HG02840 (cell line): ENCODE measurements around the gene ZACN.
"Not testable (repeated sequence)": the region's sequence is repeated elsewhere in the genome, so short reads cannot be mapped to it uniquely, and the experiment has no call there.

Experiments
- ATAC-seq: cut with Tn5 transposase; IDR thresholded peaks from one replicate; pipeline ENCODE4 v1.9.1; 2021; ENCODE audit warnings: mild to moderate bottlenecking, moderate library complexity, moderate number of reproducible peaks; ENCODE audit not compliant: unreplicated experiment, low FRiP score

The ZACN gene

DNA sequence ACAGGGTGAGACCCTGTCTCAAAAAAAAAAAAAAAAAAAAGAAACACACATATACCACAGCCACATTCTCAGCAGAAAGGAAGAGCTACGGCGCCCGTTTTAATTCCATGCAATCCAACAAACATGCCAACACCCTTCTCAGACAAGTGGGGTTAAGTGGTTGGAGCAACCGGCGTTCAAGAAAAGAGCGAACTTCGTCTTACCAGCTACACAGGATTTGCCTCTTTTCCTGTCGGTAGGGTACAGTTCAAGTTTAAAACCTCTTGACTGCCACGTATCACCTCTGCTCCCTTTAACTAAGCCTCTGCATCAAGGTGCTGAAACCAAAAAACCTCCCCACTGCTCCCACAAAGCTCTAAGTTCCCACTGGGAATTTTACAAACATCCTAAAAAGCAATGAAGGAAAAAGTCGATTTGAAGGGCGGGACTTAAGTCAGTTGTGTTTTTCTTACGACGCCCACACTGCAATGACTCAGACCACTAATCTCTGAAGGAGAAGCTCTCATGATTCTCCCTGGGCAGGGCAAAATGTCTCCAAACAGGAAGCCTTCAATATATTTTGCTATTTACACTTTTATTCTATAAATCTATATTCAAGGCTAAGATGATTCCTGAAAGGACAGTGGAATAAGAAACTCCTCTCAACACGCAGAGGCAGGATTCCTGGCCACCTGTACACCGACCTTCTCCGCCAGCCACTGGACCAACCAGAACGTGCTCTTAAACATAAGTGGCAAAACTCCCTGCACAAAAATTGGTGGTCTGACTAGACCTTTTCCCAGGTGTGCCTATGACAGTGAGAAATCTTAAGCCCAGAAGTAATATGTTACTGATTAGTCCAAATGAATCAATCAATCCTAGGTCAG, 25.5 kb upstream of the ZACN start:
- ATAC-seq: no peak

DNA sequence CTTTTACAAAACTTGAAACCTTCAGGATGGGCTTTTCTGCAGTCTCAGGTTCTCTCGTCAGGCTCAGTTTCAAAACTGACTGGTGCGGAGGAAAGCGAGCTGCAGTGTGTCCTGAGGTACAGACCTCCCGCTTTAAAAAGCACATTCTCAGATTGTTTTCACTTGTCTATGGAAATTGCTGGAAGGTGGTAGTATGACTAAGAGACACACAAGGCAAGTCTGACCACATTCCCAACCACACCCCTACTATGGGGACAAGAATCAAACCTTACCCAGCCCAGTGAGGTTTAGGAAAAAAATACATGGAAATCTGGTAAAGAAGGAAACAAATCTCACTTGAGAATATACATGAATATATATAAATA, 24.9 kb upstream of the ZACN start:
- ATAC-seq: no peak

DNA sequence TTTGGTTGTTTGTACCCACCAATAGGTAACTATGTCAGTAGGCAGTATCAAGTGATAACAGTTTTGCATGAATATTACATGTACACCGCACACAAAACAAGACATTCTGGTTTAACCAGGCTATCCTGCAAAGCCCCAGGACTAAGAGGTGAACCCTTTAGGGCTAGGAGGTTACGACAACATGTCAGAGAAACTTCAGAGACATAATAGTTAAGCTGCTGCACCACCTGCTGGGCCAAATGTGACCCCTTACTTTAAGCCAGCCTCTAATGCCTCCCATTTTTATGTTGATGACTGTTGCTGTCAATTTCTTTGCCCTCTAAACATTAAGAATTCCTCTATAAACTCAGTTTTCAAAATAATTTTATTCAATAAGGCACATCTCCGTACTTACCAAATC, 22.1 kb upstream of the ZACN start:
- ATAC-seq: no peak

DNA sequence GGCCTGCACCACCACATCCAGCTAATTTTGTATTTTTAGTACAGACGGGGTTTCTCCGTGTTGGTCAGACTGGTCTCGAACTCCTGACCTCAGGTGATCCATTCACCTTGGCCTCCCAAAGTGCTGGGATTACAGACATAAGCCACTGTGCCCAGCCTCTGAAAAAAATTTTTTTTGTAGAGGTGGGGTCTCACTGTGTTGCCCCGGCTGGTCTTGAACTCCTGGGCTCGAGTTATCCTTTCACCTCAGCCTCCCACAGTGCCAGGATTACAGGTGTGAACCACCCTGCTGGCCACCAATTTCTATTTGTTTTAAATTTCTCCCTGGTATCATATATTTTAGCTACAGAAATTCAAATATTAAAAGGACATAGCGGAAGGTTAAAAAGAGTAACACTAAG, 20.7 kb upstream of the ZACN start:
- ATAC-seq: not testable (repeated sequence)

DNA sequence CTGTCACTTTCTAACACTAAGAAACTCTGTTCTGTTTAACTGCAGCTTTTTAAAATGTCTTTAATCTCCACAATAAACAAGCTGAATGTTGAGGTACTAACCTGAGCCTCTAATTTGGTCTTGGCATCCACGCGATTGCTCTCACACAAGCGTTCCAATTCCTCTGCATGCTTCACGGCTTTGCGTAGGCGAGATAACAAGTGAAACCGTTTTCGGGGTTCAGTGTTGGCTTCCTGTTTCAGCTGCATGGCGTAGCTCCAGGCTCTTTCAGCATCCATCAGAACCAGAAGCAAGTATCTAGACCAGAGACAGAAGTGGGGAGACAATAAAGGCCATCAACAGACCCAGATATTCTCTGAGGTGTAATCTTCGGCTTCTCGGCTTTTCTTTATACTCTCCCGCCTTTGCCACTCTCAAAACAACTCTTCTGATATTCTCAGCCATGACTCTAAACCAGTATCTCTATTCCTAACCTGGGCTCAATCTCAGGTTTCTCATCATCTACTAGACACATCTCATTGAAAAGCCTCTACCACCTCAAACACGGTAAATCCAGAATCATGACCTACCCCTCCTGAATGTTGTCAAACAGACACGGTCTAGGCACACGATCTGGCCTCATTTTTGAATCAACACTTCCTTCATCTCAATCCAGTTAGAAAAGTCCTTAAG, 15.0 kb upstream of the ZACN start:
- no peak for ATAC-seq

DNA sequence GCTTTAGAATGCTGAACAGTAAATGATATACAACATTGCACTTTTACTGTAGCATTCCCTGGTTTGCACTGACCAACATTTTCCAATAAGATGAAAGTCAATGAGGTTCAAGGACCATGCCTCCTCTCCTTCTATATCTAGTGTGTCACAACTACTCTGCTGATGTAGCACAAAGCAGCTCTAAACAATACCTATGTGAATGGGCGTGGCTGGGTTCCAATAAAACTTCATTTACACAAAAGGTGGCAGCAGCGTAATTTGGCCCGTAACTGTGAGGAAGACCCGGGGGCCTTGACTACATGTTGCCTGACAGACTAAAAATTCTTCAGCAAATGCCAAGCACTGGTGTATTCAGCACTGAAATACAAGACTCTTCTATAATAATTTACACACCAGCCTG, 13.2 kb upstream of the ZACN start:
- ATAC-seq: no peak

DNA sequence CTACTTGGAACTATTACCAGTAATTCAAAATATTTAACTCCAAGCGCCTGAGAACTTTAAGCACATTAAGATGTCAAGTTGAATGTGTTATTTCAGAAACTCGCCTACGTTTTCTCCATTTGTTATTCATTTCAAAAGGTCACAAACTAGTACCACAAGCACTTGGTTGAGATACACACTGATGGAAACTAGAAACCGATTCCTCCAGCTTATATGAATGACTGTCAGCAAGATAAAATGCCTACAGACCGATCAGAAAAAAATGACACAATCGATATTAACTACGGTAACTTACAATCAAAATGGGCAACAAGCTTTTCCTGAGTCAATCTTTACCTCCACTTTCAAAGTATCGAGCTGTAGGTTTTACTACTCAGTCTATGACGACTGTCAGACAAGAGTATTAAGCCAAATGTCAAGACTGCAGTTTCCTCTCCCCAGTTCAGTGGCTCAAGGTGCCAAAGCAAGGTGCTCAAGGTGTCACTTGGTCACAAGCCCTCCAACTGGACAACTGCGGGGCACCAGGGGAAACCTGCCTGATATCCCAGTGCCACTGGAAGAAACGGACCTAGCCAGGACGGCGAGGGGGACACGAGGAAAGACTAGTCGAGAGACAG, 7.3 kb upstream of the ZACN start:
- no peak for ATAC-seq

DNA sequence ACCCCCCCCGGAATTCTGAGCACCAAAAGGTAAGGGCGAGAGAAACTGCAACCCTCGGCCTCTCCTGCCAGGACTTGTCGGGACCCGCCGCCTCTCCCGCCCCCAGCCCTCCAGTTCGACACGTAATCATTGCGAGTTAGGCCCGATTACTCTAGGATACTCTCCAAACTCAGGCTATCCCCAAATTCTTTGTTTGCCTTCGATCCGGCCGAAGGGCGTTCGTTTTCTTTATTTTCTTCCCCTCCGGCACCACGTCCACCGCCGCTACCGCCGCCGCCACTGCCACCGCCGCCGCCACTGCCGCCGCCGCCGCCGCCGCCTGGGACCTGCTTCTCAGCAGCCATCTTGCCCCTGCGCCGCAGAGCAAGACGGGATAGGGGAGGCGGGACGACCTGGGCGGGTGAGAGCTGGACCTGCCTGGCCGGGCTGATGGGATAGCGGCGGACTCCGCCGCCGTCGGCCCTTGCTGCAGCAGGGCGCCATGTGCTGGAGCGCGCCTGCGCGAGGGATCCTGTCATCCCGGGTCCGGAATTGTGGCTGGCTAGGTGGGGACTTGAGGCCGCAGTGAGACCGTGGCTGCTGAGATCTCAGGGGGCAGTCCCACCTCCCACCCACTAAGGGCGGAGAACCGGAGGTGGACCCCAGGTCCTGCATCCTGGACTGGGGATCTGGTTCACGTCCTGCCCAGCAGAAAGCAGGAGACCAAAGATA, 6.7 kb upstream of the ZACN start, which contains the start of gene SRP68:
Gene SRP68 (minus strand): TSS at position 370 of the 711 bp plus-strand sequence. CDS start 26 bp downstream, at position 344.
- peak; percentile 86 for ATAC-seq

DNA sequence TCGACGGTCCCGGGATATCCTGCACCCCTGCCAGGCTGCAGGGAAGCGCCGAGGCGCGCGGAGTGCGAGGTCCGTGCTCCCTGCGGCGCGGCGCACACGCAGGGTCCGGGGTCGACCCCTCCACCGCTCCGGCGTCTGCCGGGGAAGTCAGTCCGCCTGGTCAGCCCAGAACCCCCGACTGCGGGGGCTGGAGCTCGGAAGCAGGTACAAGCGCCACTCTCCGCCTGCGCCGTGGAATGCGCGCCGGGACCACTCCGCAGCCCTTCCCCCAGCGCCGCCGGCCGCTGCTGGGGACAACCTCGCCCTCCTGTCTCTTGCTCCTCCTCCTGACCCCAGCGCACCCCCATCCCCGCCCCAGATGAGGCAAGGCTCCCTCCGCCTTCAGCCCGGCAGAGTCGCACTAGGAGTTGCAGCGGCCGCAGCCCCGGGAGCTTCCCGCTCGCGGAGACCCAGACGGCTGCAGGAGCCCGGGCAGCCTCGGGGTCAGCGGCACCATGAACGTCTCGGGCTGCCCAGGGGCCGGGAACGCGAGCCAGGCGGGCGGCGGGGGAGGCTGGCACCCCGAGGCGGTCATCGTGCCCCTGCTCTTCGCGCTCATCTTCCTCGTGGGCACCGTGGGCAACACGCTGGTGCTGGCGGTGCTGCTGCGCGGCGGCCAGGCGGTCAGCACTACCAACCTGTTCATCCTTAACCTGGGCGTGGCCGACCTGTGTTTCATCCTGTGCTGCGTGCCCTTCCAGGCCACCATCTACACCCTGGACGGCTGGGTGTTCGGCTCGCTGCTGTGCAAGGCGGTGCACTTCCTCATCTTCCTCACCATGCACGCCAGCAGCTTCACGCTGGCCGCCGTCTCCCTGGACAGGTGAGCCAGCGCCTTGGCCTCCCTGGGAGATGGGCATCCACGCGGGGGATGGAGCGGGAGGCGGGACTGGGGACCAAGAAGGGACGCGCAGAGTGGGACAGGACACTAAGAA, 4.3 kb upstream of the ZACN start, which contains the start of gene GALR2:
Gene GALR2 (plus strand): TSS at position 392 of the 974 bp plus-strand sequence. CDS start 103 bp downstream, at position 495.
- ATAC-seq: no peak

DNA sequence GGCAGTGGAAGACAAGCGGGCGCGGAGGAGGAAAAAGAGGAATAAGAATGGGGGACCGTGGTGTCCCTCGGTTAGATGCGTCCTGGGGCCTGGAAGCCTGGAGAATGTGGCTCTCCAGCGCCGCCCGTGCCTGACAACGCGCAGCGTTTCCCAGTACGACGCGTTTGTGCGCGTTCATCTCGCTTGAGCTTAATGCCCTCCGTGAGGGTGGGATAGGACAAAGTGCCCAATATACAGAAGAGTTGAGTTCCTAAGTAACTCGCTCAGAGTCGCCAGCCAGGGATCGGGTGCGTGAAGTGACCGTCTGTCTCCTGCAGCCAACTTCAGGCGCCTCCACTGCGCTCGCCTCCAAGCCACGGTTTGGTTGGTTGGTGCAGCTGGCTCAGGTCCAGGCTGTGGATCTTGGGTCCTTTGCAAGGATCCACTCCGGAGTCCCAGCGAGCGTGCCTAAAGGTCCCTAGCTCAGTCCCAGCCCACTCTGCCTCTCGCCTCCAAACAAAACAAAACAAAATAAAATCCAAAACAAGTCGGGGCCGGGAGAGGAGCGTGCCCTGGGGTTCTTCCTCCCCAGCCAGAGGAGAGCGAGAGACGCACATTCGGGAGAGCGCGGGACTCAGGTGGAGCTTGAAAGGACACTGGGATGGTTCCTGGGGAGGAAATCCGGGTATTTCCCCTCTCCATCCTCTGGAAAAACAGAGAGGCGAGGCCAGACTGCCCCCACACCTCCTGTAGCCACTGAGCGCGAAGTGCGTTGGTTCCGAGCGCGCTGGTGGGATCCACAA, 3.4 kb upstream of the ZACN start:
- no peak for ATAC-seq

DNA sequence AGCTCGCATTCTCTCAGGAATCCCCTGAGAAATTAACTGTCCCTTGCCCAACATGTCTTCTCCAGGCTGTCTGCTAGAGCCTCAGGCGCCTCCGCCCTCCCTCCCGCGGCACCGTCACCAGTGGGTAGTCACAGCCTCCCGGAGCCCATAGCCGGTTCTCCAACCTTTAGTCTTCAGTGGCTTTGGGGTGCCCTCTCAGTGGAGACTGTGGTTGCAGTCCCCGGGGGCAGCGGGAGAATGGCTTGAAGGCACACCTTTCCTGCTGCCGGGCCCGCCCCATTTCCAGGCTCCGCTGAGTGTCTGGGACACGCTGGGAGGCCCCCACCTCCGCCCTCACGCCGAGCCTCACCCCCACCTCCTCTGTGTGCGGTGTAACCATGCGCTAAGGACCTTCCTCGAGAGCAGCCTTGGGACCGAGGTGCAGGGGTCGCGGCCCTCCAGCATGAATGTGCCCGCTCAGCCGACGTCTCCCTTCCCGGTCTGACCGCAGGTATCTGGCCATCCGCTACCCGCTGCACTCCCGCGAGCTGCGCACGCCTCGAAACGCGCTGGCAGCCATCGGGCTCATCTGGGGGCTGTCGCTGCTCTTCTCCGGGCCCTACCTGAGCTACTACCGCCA, 2.7 kb upstream of the ZACN start:
- ATAC-seq: no peak

DNA sequence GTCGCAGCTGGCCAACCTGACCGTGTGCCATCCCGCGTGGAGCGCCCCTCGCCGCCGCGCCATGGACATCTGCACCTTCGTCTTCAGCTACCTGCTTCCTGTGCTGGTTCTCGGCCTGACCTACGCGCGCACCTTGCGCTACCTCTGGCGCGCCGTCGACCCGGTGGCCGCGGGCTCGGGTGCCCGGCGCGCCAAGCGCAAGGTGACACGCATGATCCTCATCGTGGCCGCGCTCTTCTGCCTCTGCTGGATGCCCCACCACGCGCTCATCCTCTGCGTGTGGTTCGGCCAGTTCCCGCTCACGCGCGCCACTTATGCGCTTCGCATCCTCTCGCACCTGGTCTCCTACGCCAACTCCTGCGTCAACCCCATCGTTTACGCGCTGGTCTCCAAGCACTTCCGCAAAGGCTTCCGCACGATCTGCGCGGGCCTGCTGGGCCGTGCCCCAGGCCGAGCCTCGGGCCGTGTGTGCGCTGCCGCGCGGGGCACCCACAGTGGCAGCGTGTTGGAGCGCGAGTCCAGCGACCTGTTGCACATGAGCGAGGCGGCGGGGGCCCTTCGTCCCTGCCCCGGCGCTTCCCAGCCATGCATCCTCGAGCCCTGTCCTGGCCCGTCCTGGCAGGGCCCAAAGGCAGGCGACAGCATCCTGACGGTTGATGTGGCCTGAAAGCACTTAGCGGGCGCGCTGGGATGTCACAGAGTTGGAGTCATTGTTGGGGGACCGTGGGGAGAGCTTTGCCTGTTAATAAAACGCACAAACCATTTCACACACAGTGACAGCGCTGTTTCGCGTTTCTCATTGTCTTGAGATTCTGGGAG, 2.0 kb upstream of the ZACN start:
- no peak for ATAC-seq

DNA sequence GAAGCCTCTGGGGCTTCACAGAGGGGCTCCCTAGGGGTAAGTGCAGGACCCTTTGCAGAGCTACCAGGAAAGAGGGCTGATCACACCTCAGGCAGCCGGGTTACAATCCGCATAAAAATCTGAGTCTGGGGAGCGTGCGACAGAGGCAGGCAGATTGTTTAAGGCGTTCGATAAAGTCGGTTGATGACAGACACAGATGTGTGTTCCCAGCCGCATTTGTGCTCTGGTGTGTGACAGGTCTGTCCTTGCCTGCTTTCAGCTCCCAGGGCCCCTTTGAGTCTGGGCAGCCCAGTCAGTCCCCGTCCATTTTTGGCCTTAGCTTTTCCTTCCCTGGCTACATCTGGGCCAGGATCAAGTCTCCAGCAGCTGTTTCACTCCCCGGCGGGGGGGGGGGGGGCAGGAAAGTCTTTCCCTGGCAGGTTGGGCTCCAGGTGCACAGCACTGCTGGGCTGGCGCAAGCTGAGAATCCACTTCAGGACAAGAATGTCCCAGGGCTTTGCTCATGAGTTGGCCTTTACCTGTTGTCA, 1.3 kb upstream of the ZACN start:
- ATAC-seq: no peak

DNA sequence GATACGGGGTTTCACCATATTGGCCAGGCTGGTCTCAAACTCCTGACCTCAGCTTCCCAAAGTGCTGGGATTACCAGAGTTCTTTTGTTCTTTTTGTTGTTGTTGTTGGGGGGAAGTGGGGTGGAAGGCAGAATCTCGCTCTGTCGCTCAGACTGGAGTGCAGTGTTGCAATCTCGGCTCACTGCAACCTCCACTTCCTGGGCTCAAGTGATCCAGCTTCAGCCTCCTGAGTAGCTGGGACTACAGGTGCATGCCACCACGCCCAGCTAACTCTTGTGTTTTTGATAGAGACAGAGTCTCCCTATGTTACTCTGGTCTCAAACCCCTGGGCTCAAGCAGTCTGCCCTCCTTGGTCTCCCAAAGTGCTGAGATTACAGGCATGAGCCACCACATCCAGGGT, 612 bp upstream of the ZACN start:
- ATAC-seq: not testable (repeated sequence)

DNA sequence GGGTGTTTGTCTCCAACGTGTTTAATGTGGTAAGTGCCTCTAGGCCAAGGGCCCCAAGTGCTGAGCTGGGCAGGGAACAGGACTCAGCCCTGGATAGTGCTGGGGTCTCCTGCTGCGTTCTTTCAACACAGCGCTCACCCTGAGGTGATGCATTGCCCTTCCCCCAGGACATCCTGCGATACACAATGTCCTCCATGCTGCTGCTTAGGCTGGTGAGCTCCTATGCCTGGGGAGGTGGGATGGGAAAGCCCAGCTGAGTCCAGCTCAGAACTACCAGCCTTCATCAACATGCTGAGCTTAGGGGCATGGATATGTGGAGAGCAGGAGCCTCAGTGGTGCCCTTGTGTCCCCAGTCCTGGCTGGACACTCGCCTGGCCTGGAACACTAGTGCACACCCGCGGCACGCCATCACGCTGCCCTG, 563 bp downstream of the ZACN start:
- ATAC-seq: no peak

DNA sequence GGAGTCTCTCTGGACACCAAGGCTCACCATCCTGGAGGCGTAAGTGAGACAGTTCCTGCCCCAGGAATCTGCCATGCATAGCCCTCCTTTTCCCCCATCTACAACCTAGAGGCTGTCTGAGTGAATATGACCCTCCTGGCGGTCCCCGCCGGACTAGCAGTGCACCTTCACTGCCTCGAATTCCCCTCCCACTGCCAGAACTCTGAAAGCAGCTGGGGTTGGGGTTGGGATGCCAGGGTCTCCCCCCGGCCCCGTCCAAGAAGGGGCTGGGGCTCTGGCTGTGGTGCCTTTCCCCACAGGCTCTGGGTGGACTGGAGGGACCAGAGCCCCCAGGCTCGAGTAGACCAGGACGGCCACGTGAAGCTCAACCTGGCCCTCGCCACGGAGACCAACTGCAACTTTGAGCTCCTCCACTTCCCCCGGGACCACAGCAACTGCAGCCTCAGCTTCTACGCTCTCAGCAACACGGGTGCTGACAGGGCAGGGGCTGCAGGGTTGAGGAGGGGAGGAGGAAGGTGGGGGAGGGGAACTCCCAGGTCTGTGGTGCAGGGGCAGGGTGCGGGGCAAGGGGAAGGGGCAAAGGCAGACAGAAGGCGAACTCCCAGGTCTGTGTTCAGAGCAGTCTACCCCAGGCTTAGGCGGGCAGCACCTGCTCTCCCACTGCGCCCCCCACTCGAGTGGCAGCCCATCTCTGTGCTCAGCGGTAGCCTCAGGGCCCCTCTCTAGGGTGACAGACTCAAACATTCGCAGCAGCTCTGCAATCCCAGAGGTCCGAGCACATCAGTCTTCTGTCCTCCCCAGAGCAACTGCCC, 1.2 kb downstream of the ZACN start:
- ATAC-seq: no peak
